H54 (cell line): Measurements from ENCODE around the gene TTYH2.

ENCODE experiments used
- DNase-seq: peaks from one replicate; pipeline ENCODE4 v3.0.0; 2011; ENCODE audit warnings: low spot score, mixed read lengths; ENCODE audit not compliant: insufficient read length
- FAIRE-seq: peaks from 3 replicates; lab custom pipeline; 2011; peaks lifted over from hg19 to GRCh38; lab: Jason Lieb, UNC
- POLR2A ChIP-seq: IDR thresholded peaks from 2 replicates; pipeline ENCODE4 v1.6.1; 2011; ENCODE audit warnings: low read depth, mild to moderate bottlenecking, low read length

The TTYH2 gene

GRCh38 chr17:74227271-74228080 lies 14.1 kb downstream of the TTYH2 start:
- TF ChIP-seq POLR2A: no peak
- FAIRE-seq (no peak), DNase-seq (no peak)

GRCh38 chr17:74228306-74228978 lies 15.1 kb downstream of the TTYH2 start:
- DNase-seq (no peak), FAIRE-seq (no peak)
- TF ChIP-seq POLR2A: no peak

GRCh38 chr17:74230896-74231295 lies 17.5 kb downstream of the TTYH2 start:
- TF ChIP-seq POLR2A: no peak
- no peak for DNase-seq
- no peak for FAIRE-seq

GRCh38 chr17:74231928-74232907 lies 18.8 kb downstream of the TTYH2 start:
- TF ChIP-seq POLR2A: no peak
- DNase-seq: no peak
- no peak for FAIRE-seq

GRCh38 chr17:74233937-74234336 lies 20.6 kb downstream of the TTYH2 start:
- TF ChIP-seq POLR2A: no peak
- no peak for DNase-seq
- no peak for FAIRE-seq

GRCh38 chr17:74234486-74234885 lies 21.1 kb downstream of the TTYH2 start:
- DNase-seq (no peak), FAIRE-seq (no peak)
- TF ChIP-seq POLR2A: no peak

GRCh38 chr17:74235040-74235581 lies 21.7 kb downstream of the TTYH2 start:
- no peak for TF ChIP-seq POLR2A
- FAIRE-seq: no peak
- no peak for DNase-seq

- DNase-seq (no peak), FAIRE-seq (no peak)
- no peak for TF ChIP-seq POLR2A
These were observed 22.6 kb downstream of the TTYH2 start for GRCh38 chr17:74235911-74236371.

- DNase-seq (no peak), FAIRE-seq (no peak)
- no peak for TF ChIP-seq POLR2A
These were observed 23.9 kb downstream of the TTYH2 start for GRCh38 chr17:74237321-74237720.

- TF ChIP-seq POLR2A: no peak
- DNase-seq (no peak), FAIRE-seq (no peak)
These were observed 25.8 kb downstream of the TTYH2 start for GRCh38 chr17:74239172-74239571.

GRCh38 chr17:74240618-74241205 lies 27.3 kb downstream of the TTYH2 start:
- TF ChIP-seq POLR2A: no peak
- DNase-seq (no peak), FAIRE-seq (no peak)

- TF ChIP-seq POLR2A: no peak
- no peak for FAIRE-seq
- no peak for DNase-seq
These were observed 28.1 kb downstream of the TTYH2 start for GRCh38 chr17:74241431-74241830.

GRCh38 chr17:74241847-74242246 lies 28.5 kb downstream of the TTYH2 start:
- DNase-seq: no peak
- no peak for TF ChIP-seq POLR2A
- no peak for FAIRE-seq
